A673 (cell line): Measurements from ENCODE around the gene TBPL1.

Experiments
- EZH2 ChIP-seq: fragments of 200-600 bp; sonication (generic); IDR thresholded peaks from 2 replicates; pipeline ENCODE4 v1.6.1; 2017; ENCODE audit warnings: borderline replicate concordance, low read depth, mild to moderate bottlenecking, mixed read lengths, antibody characterized with exemption, low read length; ENCODE audit not compliant: poor library complexity, severe bottlenecking
- TF ChIP-seq, protein P1 (sequence below): fragments of 300-800, 200-600 bp; sonication (generic); conservative IDR thresholded peaks from 2 replicates; pipeline ENCODE4 v1.5.1; 2017; ENCODE audit warnings: low read depth, mild to moderate bottlenecking, antibody characterized with exemption, low read length, moderate library complexity, mixed read lengths

DNA sequence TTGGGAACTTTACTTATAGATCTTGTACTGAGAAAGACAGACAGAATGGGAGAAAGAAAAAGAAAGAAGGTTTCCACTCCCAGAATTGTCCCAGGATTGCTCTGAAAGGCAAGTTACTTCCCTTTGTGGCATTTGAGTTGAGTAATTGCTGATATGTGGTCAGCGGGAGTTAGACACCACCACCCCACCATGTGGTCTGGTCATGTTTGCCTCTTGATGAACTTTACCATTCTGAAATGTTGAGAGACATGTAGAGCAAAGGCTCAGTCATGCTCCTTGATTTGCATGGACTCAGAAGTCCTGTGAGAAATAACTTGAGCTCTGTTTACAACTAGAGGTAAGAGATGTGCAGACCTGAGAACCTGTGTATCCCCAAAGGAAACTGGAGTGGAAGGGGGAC, 47.0 kb upstream of the TBPL1 start:
- TF ChIP-seq EZH2, result no peak
- TF ChIP-seq, protein P1, sequence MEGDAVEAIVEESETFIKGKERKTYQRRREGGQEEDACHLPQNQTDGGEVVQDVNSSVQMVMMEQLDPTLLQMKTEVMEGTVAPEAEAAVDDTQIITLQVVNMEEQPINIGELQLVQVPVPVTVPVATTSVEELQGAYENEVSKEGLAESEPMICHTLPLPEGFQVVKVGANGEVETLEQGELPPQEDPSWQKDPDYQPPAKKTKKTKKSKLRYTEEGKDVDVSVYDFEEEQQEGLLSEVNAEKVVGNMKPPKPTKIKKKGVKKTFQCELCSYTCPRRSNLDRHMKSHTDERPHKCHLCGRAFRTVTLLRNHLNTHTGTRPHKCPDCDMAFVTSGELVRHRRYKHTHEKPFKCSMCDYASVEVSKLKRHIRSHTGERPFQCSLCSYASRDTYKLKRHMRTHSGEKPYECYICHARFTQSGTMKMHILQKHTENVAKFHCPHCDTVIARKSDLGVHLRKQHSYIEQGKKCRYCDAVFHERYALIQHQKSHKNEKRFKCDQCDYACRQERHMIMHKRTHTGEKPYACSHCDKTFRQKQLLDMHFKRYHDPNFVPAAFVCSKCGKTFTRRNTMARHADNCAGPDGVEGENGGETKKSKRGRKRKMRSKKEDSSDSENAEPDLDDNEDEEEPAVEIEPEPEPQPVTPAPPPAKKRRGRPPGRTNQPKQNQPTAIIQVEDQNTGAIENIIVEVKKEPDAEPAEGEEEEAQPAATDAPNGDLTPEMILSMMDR, result no peak
